Endothelial cell of hepatic sinusoid (primary cell): ENCODE data around the gene CBY2.
"Not testable (repeated sequence)": the region's sequence is repeated elsewhere in the genome, so short reads cannot be mapped to it uniquely, and the experiment has no call there.

ENCODE experiments used
- in situ Hi-C: cut with HindIII; loops from 2 replicates; pipeline ENCODE4 v1.10.0; 2017; ENCODE audit warnings: low sequenced_read_pairs

CBY2 gene, protein sequence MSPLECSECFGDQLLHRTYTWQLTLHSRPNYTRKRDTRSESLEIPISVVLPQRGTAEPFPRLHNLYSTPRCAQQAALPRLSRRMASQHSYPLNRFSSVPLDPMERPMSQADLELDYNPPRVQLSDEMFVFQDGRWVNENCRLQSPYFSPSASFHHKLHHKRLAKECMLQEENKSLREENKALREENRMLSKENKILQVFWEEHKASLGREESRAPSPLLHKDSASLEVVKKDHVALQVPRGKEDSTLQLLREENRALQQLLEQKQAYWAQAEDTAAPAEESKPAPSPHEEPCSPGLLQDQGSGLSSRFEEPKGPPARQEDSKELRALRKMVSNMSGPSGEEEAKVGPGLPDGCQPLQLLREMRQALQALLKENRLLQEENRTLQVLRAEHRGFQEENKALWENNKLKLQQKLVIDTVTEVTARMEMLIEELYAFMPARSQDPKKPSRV

DNA sequence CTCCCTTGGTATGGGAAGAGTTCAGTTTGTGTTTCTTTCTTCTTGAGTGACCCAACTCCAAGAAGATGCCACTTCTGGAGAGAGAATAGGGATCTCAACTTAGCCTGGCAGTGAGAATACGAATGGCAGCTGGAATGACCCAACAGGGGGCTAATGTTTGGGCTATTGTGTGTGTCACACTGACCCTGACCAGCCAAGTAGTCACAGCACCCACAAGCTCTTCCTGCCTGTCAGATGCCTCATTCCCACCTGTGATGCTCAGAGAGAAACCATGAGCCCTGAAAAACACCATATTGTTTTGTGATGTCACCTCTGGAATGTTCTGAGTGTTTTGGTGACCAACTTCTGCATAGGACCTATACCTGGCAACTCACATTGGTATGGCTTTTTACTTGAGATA, at the start of gene CBY2:
Gene CBY2, plus strand, starts transcription at position 233 of the 400 bp plus-strand sequence. Its CDS starts 71 bp downstream, at position 304.
- in situ Hi-C loops = no loop called here

DNA sequence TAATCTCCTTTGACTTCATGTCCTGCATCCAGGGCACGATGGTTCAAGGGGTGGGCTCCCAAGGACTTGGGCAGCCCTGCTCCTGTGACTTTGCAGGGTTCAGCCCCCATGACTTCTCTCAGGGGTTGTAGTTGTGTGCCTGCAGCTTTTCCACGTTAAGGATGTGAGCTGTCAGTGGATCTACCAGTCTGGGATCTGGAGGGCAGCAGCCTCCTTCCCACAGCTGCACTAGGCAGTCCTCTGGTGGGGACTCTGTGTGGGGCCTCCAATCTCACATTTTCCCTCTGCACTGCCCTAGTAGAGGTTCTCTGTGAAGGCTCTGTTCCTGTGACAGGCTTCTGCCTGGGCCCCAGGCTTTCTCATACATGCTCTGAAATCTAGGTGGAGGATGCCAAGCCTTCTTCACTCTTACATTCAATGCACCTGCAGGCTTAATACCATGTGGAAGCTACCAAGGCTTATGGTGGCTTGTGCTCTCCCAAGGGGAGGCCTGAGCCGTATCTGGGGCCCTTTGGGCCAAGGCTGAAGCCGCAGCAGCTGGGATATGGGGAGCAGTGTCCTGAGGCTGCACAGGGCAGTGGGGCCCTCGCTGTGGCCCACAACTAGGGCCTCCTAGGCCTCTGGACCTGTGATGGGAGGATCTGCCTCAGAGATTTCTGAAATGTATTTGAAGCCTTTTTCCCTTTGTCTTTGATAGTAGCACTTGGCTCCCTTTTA, 47.3 kb upstream of the CBY2 start:
- in situ Hi-C loops = no loop called here

DNA sequence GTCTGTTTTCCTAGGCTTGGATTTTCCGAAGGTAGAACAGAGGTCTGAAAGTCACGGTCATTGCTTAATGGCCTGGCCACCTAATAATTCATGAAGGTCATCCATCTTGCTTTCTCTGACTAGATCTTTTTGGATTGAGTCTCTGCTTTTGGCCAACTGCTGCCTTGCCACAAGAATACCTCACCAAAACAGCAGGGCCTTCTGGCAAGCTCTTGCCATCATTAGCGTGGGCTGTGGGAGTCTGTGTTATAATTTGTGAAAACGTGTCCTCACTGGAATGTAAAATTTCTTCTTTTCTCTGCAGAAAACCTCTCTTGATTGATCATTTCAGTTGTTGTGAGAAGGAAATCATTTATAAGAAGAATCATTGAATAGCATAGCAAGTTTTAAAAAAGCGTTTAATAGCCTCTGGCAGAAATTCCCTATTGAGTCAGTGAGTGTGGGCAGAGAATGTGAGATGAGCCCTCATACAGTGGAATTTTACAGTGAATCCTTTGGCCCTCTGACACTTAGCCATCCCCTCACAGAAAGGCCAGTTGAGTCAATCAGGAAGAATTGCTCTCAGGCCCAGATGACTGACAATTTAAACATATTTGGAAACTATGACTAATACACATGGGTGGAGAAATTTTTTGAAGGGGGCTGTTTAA, 43.4 kb upstream of the CBY2 start:
- in situ Hi-C loops = no loop called here

DNA sequence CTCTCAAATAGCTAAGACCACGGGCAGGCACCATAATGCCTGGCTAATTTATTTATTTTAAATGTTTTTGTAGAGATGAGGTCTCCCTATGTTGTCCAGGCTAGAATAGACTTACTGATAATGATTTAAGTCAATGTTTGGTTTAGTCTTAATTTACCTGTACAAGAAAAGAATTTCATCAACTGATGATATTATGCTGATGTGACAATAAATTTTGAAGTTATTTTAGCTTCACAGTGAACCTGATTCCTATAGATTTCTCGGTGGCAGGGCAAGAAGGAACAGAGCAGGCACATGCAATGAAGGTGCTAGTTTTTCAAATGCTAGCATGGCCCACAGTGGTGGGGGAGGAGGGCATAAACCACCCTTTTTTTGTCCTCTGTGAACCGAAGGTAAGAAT, 42.6 kb upstream of the CBY2 start:
- in situ Hi-C loops = no loop called here

DNA sequence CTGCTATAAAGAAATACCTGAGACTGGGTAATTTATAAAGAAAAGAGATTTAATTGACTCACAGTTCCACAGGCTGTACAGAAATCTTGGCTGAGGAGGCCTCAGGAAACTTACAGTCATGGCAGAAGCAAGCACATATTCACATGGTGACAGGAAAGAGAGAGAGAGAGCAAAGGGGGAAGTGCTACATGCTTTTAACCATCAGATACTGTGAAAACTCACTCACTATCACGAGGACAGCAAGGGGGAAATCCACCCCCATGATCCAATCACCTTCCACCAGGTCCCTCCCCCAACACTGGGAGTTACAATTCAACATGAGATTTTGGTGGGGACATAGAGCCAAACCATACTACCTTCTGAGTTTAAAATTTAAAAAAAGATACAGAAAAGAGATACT, 41.7 kb upstream of the CBY2 start:
- in situ Hi-C loops = not testable (repeated sequence)

DNA sequence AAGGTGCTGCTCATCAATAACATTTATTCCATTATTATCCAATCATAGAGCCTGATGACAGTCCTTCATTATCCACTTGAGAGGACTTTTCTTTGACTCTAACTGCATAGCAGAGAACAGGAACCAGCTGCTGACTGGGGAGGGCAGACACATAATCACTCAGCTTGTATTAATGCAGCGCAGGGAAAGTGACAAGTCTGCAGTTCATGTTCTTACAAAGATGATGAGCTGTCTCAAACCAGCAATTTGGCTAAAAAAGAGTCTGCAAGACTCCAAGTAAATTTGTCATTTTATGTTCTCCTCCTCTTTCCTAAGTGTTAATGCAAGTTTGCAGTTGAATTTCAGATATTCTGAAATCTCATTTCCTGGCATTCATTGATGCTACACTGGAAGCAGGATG, 40.0 kb upstream of the CBY2 start:
- in situ Hi-C loops = no loop called here

DNA sequence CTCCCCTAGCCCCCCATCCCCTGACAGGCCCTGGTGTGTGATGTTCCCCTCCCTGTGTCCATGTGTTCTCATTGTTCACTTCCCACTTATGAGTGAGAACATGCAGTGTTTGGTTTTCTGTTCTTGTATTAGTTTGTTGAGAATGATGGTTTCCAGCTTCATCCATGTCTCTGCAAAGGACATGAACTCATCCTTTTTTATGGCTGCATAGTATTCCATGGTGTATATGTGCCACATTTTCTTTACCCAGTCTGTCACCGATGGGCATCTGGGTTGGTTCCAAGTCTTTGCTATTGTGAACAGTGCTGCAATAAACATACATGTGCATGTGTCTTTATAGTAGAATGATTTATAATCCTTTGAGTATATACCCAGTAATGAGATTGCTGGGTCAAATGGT, 39.2 kb upstream of the CBY2 start:
- in situ Hi-C loops = not testable (repeated sequence)

DNA sequence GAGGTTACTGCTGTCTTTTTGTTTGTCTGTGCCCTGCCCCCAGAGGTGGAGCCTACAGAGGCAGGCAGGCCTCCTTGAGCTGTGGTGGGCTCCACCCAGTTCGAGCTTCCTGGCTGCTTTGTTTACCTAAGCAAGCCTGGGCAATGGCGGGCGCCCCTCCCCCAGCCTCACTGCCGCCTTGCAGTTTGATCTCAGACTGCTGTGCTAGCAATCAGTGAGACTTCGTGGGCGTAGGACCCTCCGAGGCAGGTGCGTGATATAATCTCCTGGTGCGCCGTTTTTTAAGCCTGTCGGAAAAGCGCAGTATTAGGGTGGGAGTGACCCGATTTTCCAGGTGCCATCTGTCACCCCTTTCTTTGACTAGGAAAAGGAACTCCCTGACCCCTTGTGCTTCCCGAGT, 32.5 kb upstream of the CBY2 start:
- in situ Hi-C loops = not testable (repeated sequence)

DNA sequence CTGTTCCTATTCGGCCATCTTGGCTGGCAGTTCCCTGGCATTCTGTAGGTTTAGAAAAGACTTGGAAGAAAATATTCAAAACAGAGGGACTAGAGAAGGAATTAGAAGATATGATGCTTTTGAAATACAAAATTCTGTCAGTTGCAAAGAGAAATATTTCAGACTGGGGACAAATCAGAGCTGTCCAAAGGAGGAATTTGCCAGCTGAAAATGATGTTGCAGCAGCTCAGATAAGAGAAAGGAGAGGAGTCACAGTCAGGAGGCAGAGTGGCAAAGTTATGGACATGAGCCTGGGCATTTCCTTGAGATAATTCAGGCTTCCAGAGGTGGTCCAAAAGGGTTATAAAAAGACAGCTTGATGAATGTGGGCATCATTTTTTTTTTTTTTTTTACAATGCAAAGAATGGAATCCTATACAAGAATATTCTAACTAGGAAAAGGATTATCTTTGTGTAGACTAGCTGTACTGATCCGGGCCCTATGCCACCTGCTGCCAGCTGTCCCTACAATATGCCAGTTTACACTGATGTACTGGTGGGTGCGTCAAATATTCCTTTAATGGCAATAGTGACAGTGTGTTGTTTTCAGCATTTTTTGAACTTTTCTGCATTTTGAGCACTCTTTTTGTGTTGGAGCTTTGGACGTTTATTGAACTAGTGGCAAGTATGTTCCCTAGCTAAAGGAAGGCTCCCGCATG, 31.8 kb upstream of the CBY2 start:
- in situ Hi-C loops = no loop called here

DNA sequence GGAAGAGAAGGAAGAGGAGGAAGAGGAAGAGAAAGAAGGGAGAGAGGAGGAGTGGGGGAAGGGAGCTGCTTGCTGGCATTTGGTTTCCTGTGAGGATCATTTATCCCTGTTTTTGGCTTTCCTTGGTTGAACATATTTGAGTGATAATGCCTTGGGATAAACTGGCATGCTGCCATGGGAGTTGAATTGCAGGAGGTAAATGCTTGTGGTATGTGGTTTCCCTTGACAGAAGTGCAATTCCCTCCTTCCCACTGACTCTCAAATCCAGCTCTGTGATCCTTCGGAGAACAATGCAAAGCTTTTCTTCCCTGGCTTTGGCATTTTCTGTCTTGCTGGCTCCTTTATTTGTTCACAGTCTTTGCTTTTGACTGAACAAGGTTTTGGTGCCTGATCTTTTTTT, 27.2 kb upstream of the CBY2 start:
- in situ Hi-C loops = loop anchor here (5.0 kb wide), 1 partner anchor 42 kb away; no protein-coding TSS in a partner anchor

DNA sequence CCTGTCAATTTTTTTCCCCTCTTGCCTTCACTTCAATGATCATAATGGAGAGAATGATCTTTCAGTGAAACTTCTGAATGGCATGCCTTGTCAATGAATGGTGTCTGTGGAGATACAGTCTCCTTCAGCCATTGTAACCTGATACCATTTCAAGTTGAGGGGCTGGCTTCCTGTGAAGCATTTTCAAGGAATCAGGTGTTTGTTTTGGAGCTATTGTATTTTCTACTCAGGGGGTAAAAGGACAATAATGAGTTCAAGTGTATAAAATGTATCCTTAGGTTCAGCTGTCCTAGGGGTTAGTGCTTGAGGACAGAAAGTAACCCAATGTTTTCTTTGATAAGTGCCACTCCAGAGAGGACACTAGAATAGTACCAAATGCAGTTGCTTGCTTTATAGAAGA, 23.8 kb upstream of the CBY2 start:
- in situ Hi-C loops = loop anchor here (5.0 kb wide), 1 partner anchor 39 kb away; no protein-coding TSS in a partner anchor

DNA sequence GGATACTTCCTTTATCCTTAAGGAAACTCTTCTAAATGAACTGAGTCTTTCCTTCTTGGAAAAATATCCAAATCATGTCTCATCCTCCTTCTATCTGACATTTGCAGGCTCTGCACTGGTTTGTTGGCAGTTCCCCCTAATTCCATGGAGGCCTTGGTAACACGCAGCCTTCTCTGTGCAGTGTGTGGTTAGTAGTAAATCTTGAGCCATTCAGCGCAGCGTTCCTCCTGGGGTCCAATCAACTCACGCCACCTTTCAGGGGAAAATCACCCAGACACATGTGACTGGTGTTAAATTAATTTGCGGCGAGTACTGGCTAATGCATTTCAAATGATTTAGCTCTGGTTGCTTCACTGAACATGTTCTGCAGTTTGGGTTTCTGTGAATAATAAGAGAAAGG, 21.0 kb upstream of the CBY2 start:
- in situ Hi-C loops = no loop called here

DNA sequence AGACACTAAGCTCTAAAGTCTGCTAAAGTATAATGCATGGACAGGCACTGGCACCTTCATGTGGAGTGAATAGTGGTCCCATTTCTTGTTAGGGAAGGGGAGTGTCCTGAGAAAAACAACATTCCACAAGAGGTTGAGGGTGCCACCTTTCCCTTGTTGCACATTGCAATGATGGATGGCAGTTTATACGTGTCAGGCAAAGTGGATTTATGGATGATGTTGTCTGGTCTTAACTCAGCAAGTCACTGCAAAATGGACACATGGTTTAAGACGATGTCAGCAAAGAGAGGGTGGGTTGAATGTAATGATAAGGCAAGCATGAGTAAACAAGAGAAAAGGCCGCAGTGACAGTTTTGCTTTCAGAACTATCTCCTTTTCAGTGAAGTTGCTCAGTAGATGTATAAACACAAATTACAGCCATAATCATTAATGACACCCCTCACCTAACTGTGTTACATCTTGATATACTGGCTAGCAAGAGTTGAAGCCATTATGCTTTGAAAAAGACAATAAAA, 19.6 kb upstream of the CBY2 start:
- in situ Hi-C loops = no loop called here

DNA sequence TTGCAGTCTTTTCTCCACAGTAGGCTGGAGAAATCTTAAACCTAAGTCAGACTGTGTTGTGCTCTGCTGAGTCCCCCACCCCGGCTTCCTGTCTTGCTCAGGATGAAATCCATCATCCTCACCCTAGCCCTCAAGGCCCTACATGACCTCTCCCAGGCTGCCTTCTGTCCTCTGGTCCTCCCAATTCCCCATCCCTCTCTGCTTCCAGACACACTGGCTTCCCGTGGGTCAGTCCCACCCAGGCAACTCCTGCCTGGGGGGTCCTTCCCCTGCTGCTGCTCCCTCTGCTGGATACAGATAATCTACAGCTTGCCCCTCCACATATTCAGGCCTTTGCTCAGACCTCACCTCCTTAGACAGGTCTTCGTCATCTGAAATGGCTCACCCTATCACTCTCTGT, 18.4 kb upstream of the CBY2 start:
- in situ Hi-C loops = no loop called here

DNA sequence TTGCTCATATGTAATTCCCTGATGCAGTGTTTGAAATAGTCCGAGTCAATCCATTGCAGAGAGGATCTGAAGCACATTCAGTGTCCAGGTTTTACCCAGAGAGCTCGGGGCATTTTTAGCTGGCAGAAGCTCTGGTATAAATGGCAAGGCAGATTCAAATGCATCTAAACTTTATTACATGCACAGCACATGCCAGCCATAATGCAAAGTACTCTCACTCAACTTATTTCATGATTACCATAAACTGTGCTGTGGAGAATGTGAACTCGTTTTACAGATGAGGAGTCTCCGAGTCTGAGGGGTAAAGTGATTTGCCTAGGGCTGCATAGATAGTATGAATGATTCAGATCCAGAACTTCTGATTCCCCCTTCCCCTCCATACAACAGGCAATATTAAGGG, 13.5 kb upstream of the CBY2 start:
- in situ Hi-C loops = no loop called here

DNA sequence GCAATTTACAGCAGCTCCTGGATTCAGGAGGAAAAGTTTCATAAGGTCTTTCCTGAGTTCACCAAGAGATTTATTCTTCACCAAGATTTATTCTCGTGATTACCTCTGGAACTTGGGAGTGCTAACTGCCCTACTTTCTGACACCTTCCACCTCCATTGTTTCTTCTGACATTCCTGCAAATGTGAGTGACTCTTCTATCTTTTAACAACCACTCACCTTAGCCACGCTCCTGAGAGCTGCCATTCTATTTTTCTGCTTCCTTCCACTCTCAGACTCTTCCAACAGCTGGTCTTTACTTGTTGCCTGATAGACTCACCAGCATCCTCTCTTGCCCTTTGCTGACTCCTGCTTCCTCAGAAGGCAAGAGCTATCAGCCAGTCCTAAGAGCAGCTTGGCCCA, 11.5 kb upstream of the CBY2 start:
- in situ Hi-C loops = no loop called here

DNA sequence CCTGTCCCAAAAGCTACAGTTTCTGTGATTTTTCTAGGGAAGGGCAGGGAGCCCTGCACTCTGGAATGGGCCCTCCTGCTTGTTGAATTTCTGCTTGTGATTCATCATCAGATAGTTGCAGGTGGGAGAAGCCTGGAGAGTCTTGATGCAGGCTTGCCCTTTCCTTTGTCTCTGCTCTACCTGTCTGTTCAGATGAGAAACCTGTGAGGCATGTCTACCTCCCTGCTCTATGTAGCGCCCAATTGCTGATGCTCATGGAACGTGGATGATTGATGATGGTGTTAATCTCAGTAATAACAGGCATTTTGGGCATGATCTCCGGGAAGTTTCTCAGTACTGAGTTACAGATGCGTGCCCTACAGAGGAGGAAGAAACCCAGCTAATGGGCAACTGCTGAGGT, 10.9 kb upstream of the CBY2 start:
- in situ Hi-C loops = no loop called here

DNA sequence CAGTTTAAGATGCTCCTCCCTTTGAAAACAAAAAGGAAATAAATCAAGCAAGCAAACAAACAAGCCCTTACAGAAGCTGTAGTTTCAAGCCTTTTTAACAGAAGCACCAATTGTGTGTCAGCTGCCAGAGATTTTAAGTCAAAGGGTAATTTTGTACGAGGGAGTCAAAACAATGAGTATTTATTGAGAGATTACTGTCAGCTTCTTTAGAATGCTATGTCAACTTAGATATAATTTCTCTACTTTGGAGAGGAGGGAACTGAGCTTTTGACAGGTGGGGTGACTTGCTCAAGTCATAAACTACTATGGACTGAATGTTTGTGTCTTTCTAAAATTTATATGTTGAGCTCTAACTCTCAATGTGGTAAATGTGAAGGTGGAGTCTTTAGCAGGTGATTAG, 10.5 kb upstream of the CBY2 start:
- in situ Hi-C loops = no loop called here

DNA sequence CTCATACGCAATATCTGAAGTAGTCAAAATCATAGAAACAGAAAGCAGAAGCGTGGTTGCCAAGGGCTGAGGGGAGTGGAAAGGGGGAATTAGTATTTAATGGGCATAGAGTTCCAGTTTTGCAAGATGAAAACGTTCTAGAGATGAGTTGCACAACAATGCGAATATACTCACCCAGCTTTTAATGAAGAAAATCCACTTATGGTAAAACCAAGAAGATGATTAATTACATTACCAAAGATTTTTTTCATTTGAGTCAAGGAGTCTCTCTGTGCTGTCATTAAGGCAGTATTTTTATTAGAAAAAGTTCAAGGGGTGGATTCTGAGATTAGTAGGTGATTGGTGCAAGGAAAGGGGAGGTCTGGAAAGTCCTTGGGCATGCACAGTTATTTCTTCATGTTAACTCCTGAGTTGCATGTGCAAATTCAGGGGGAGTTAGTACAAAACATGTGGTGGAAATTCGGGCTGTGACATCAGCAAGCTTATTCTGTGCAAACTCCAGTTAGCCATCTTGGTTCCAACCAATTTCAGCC, 6.9 kb upstream of the CBY2 start:
- in situ Hi-C loops = no loop called here

DNA sequence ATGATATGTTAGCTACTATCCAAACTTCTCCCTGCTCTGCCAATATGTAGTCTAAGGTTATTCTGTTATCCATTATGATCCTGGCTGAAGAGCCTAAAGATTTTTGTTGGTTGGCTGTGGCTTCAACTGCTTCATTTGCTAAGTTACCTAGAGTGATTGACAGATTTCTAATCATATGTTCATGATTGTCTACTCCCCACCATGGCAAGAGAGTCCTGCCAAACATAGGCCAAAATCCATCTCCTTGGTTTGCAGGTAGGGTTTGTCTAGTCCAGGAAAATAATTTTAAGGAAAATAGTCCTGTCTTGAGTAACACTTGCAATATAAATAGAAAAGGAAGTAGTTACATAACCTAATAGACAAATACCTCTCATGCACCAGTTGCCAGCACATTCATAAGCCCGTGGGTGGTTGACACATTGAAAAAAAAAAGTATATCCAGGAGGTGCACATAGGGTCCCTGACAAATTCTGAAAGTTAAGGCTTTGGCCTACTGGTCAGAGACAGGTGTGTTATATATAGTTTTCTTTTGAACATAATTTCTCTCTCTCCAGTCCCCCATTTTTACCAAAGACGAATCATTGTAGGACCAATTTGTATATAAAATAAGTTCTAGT, 5.4 kb upstream of the CBY2 start:
- in situ Hi-C loops = no loop called here
